Hepatocyte (in vitro differentiated cells): ENCODE results near the gene MAN1C1.

Experiments used
- CTCF ChIP-seq: fragments of 200-600 bp; sonication (generic); IDR thresholded peaks from 2 replicates; pipeline ENCODE4 v1.5.1; 2016; ENCODE audit warnings: antibody characterized with exemption, mild to moderate bottlenecking; ENCODE audit not compliant: poor library complexity
- EZH2 ChIP-seq: fragments of 200-600 bp; sonication (generic); IDR thresholded peaks from 2 replicates; pipeline ENCODE4 v1.6.1; 2016; ENCODE audit warnings: antibody characterized with exemption, mild to moderate bottlenecking, borderline replicate concordance
- EZH2phosphoT487 ChIP-seq: fragments of 200-600 bp; sonication (generic); IDR thresholded peaks from one replicate; pipeline ENCODE4 v1.6.1; 2018; ENCODE audit warnings: antibody characterized with exemption, mild to moderate bottlenecking, low read depth, moderate library complexity; ENCODE audit not compliant: unreplicated experiment, severe bottlenecking

GRCh38 chr1:25826571-25826970, 210.0 kb downstream of the MAN1C1 start:
- TF ChIP-seq CTCF (no peak), EZH2 (no peak), EZH2phosphoT487 (no peak)
